Fibroblast of lung (primary cell): Measurements from ENCODE around the gene PNLDC1. TPM values are rescaled to one million over a fixed set of nuclear protein-coding genes. Genes with fewer than 3 reads are reported as not detected.

Source experiments
- DNase-seq, 2 donors: peaks; one replicate each; pipeline versions ENCODE4 v3.0.0 to v3.0.0-alpha.2; 2010; ENCODE audit warnings: low read depth in 2 of 2
- H2AFZ ChIP-seq: 2 replicates; pipeline ENCODE4 v1.5.1; 2012; ENCODE audit warnings: low read length, control low read depth, inconsistent platforms
- H3K27ac ChIP-seq: 2 replicates; pipeline ENCODE4 v1.5.1; 2011; ENCODE audit warnings: low read length, control low read depth; ENCODE audit not compliant: insufficient read depth
- H3K27me3 ChIP-seq: 2 replicates; pipeline ENCODE4 v1.5.1; 2011; ENCODE audit warnings: mild to moderate bottlenecking, low read length; ENCODE audit not compliant: control insufficient read depth, insufficient read depth
- H3K36me3 ChIP-seq: 2 replicates; pipeline ENCODE4 v1.5.1; 2011; ENCODE audit warnings: low read length; ENCODE audit not compliant: control insufficient read depth, insufficient read depth
- H3K4me1 ChIP-seq: 2 replicates; pipeline ENCODE4 v1.5.1; 2011; ENCODE audit warnings: low read length; ENCODE audit not compliant: control insufficient read depth, insufficient read depth; ENCODE audit errors: extremely low read depth
- H3K4me2 ChIP-seq: 2 replicates; pipeline ENCODE4 v1.5.1; 2011; ENCODE audit warnings: low read length, control low read depth; ENCODE audit not compliant: insufficient read depth; ENCODE audit errors: extremely low read depth
- H3K4me3 ChIP-seq, 4 experiments: fragments of 200-600 bp in 1 of 4; sonication (generic) in 1 of 4; replicated peaks in 1 of 4; 2 replicates each; pipeline ENCODE4 v1.5.1; 2011 to 2016; ENCODE audit warnings: low read length in 4 of 4, low read depth in 3 of 4, mild to moderate bottlenecking in 3 of 4, control low read depth in 2 of 4, inconsistent platforms in 1 of 4, mixed read lengths in 1 of 4; ENCODE audit not compliant: insufficient read depth in 1 of 4; ENCODE audit errors: control extremely low read depth in 1 of 4
- H3K79me2 ChIP-seq: 2 replicates; pipeline ENCODE4 v1.5.1; 2012; ENCODE audit warnings: mild to moderate bottlenecking, low read length, inconsistent platforms; ENCODE audit not compliant: control insufficient read depth, insufficient read depth
- H3K9ac ChIP-seq: 2 replicates; pipeline ENCODE4 v1.5.1; 2011; ENCODE audit warnings: mild to moderate bottlenecking, low read length, control low read depth; ENCODE audit not compliant: insufficient read depth
- H3K9me3 ChIP-seq: 2 replicates; pipeline ENCODE4 v1.5.1; 2012; ENCODE audit warnings: low read depth, low read length; ENCODE audit not compliant: control insufficient read depth, insufficient read depth
- H4K20me1 ChIP-seq: 2 replicates; pipeline ENCODE4 v1.5.1; 2011; ENCODE audit warnings: low read length; ENCODE audit not compliant: control insufficient read depth, insufficient read depth; ENCODE audit errors: extremely low read depth
- EZH2 ChIP-seq: IDR thresholded peaks from 2 replicates; pipeline ENCODE4 v1.5.1; 2012; ENCODE audit warnings: low read length, control low read depth, mild to moderate bottlenecking; ENCODE audit errors: missing control alignments
- polyA plus RNA-seq, 2 donors: library from polyadenylated mRNA; depleted of rRNA in 1 of 2; stranded (reverse) in 1 of 2; unstranded in 1 of 2; fragments of >200 nt; gene quantifications; 2 replicates each; pipeline ENCODE4 v1.2.1, GENCODE V29; 2011 to 2012; ENCODE audit warnings: missing spikeins in 1 of 2
- total RNA-seq: library from RNA; depleted of rRNA; stranded (reverse); fragments of >200 nt; gene quantifications from 2 replicates; pipeline ENCODE4 v1.2.1, GENCODE V29; 2014
- TF ChIP-seq, protein P1 (sequence below), 2 donors: IDR thresholded peaks in 1 of 2; conservative IDR thresholded peaks in 1 of 2; 1 replicate in 1 of 2; 2 replicates in 1 of 2; pipeline ENCODE4 v1.5.1; 2011 to 2012; ENCODE audit warnings: low read length in 2 of 2, control low read depth in 1 of 2, inconsistent platforms in 1 of 2, low read depth in 1 of 2, mild to moderate bottlenecking in 1 of 2

PNLDC1 gene
- total and polyA plus RNA-seq, 2 donors (not counting 1 experiment from before 2014, with no cell fraction given), result not detected

DNA sequence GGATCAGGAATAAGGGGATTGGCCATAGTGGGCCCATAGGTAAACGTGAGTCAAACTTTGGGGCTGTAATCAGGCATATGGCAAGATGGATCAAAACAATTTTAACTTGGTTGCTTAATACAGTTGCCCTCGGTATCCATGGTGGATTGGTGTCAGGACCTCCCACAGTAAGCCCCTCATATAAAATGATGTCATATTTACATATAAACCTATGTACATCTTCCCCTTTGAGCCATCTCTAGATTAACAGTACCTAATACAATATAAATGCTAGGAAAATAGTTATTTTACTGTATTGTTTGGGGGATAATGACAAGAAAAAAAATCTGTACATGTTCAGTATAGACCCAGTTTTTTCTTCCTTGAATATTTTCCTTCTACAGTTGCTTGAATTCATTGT, 45.7 kb upstream of the PNLDC1 start:
- DNase-seq, result no peak
- TF ChIP-seq, protein P1, sequence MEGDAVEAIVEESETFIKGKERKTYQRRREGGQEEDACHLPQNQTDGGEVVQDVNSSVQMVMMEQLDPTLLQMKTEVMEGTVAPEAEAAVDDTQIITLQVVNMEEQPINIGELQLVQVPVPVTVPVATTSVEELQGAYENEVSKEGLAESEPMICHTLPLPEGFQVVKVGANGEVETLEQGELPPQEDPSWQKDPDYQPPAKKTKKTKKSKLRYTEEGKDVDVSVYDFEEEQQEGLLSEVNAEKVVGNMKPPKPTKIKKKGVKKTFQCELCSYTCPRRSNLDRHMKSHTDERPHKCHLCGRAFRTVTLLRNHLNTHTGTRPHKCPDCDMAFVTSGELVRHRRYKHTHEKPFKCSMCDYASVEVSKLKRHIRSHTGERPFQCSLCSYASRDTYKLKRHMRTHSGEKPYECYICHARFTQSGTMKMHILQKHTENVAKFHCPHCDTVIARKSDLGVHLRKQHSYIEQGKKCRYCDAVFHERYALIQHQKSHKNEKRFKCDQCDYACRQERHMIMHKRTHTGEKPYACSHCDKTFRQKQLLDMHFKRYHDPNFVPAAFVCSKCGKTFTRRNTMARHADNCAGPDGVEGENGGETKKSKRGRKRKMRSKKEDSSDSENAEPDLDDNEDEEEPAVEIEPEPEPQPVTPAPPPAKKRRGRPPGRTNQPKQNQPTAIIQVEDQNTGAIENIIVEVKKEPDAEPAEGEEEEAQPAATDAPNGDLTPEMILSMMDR (conservative IDR thresholded peaks at IDR 0.05 in 1 of 2, IDR thresholded peaks at IDR 0.05 in 1 of 2; ENCODE audit: low read depth in 1 of 2, low read length in 2 of 2), result no peak
- TF ChIP-seq EZH2, result no peak
- Histone ChIP-seq H3K4me1 (peaks cover 5% of the 10 kb centered on the region), H3K27me3 (no peaks in the 10 kb centered on the region), H3K4me3 (no peak overlapping the region), H3K79me2 (peaks cover 5% of the 10 kb centered on the region), H3K36me3 (peaks cover 22% of the 10 kb centered on the region), H2AFZ (no peak overlapping the region), H3K4me2 (no peak overlapping the region), H3K9me3 (no peaks in the 10 kb centered on the region), H3K27ac (no peak overlapping the region), H3K9ac (no peak overlapping the region), H4K20me1 (no peaks in the 10 kb centered on the region)

DNA sequence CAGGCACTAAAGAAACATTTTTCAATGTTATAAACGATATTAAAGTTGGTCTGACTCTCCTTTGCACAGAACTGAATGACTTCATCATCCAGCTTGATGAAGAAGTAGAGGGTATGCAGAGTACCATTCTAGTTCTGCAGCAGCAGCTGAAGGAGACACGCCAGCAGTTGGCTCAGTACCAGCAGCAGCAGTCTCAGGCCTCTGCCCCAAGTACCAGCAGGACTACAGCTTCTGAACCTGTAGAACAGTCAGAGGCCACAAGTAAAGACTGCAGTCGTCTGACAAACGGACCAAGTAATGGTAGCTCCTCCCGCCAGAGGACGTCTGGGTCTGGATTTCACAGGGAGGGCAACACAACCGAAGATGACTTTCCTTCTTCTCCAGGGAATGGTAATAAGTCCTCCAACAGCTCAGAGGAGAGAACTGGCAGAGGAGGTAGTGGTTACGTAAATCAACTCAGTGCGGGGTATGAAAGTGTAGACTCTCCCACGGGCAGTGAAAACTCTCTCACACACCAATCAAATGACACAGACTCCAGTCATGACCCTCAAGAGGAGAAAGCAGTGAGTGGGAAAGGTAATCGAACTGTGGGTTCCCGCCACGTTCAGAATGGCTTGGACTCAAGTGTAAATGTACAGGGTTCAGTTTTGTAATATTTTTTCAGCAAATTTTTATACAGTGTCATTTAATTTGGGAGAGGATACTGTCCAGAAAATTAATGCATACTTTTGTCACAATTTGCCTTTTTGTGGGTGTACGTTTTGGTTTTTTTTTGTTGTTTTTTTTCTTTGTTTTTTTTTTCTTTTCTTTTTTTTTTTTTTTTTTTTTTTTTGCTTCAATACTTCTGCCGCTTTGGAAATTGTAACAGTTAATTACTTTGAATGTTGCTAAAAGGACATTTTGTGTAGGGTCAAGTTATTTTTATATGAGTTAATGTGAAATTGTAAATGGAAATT, 44.8 kb upstream of the PNLDC1 start:
- Histone ChIP-seq H2AFZ (no peak overlapping the region), H3K27ac (no peak overlapping the region), H3K9ac (no peak overlapping the region), H3K27me3 (no peaks in the 10 kb centered on the region), H3K36me3 (peaks cover 22% of the 10 kb centered on the region), H3K4me3 (no peak overlapping the region), H3K4me1 (peaks cover 5% of the 10 kb centered on the region), H3K9me3 (no peaks in the 10 kb centered on the region), H4K20me1 (no peaks in the 10 kb centered on the region), H3K79me2 (peaks cover 5% of the 10 kb centered on the region), H3K4me2 (no peak overlapping the region)
- peak; percentile 6 to 11 for DNase-seq
- TF ChIP-seq EZH2, result no peak
- TF ChIP-seq, protein P1 (conservative IDR thresholded peaks at IDR 0.05 in 1 of 2, IDR thresholded peaks at IDR 0.05 in 1 of 2; ENCODE audit: low read depth in 1 of 2, low read length in 2 of 2), result no peak

DNA sequence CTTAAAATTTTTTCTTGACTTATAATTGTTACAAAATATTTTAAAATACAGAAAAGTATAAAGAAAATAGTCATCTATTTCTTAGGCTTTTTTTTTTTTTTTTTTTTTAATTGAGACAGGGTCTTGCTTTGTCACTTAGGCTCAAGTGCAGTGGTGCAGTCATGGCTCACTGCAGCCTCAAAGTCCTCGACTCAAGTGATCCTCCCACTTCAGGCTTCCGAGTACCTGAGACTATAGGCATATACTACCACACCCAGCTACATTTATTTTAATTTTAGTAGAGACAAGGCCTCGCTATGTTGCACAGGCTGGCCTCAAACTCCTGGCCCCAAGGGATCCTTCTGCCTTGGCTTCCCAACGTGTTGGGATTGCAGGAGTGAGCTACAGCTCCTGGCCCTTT, 43.6 kb upstream of the PNLDC1 start:
- Histone ChIP-seq H3K79me2 (peaks cover 5% of the 10 kb centered on the region), H3K36me3 (peaks cover 21% of the 10 kb centered on the region), H2AFZ (no peak overlapping the region), H4K20me1 (no peaks in the 10 kb centered on the region), H3K4me3 (no peak overlapping the region), H3K9me3 (no peaks in the 10 kb centered on the region), H3K9ac (no peak overlapping the region), H3K4me1 (peaks cover 17% of the 10 kb centered on the region), H3K27me3 (no peaks in the 10 kb centered on the region), H3K27ac (no peak overlapping the region), H3K4me2 (no peak overlapping the region)
- DNase-seq, result no peak
- no peak for TF ChIP-seq EZH2
- TF ChIP-seq, protein P1 (conservative IDR thresholded peaks at IDR 0.05 in 1 of 2, IDR thresholded peaks at IDR 0.05 in 1 of 2; ENCODE audit: low read depth in 1 of 2, low read length in 2 of 2), result no peak
